SK-N-SH (cell line): ENCODE measurements around the gene P2RY6. TPM values are rescaled to one million over a fixed set of nuclear protein-coding genes. Genes with fewer than 3 reads are reported as not detected.

Experiments used
- CTCF ChIA-PET: fragments of 300-600, 350-600 bp; formaldehyde crosslinking; extraction: SDS; loops from one replicate; lab custom pipeline; 2021; lab: Yijun Ruan, JAX
- POLR2A ChIA-PET: fragments of 350-600 bp; sonication (Branson Sonifier 250); formaldehyde crosslinking; extraction: SDS; loops from one replicate; lab custom pipeline; 2020; ENCODE audit warnings: antibody characterized with exemption, inconsistent platforms; lab: Yijun Ruan, JAX
- DNase-seq: peaks from one replicate; pipeline ENCODE4 v3.0.0; 2012
- H2AFZ ChIP-seq: fragments of 200-600 bp; sonication (generic); 2 replicates; pipeline ENCODE4 v1.8.1; 2016; ENCODE audit warnings: antibody characterized with exemption, mild to moderate bottlenecking, low read depth
- H3F3A ChIP-seq: fragments of 200-600 bp; sonication (generic); replicated peaks from 2 replicates; pipeline ENCODE3; 2016; ENCODE audit warnings: antibody characterized with exemption, mild to moderate bottlenecking; ENCODE audit not compliant: insufficient read depth
- H3K27ac ChIP-seq, 2 experiments: fragments of 200-500 bp in 1 of 2; fragments of 200-600 bp in 1 of 2; sonication (Bioruptor generic) in 1 of 2; sonication (generic), shearing (Covaris generic) in 1 of 2; 2 replicates each; pipeline versions ENCODE4 v1.5.1 to v1.6.1; 2014 to 2016; ENCODE audit warnings: low read depth in 2 of 2, inconsistent platforms in 1 of 2, low read length in 1 of 2, mild to moderate bottlenecking in 1 of 2, mixed read lengths in 1 of 2
- H3K27me3 ChIP-seq: fragments of 200-600 bp; sonication (generic), shearing (Covaris generic); 2 replicates; pipeline ENCODE4 v1.6.1; 2016; ENCODE audit warnings: mixed run types; ENCODE audit not compliant: insufficient read depth
- H3K36me3 ChIP-seq, 2 experiments: fragments of 200-500 bp in 1 of 2; fragments of 200-600 bp in 1 of 2; sonication (Bioruptor generic) in 1 of 2; sonication (generic) in 1 of 2; replicated peaks in 1 of 2; 2 replicates each; pipeline versions ENCODE3 to v1.5.1; 2014 to 2016; ENCODE audit warnings: low read length in 1 of 2, mild to moderate bottlenecking in 1 of 2; ENCODE audit not compliant: insufficient read depth in 2 of 2, control insufficient read depth in 1 of 2
- H3K4me1 ChIP-seq, 2 experiments: fragments of 200-500 bp in 1 of 2; fragments of 200-600 bp in 1 of 2; sonication (Bioruptor generic) in 1 of 2; sonication (generic), shearing (Covaris generic) in 1 of 2; 2 replicates each; pipeline versions ENCODE4 v1.5.1 to v1.6.1; 2014 to 2016; ENCODE audit warnings: low read depth in 1 of 2, low read length in 1 of 2, mixed run types in 1 of 2; ENCODE audit not compliant: insufficient read depth in 2 of 2, control insufficient read depth in 1 of 2
- H3K4me2 ChIP-seq: fragments of 200-600 bp; sonication (generic), shearing (Covaris generic); 2 replicates; pipeline ENCODE4 v1.6.1; 2017; ENCODE audit warnings: mixed run types
- H3K4me3 ChIP-seq, 2 experiments: fragments of 200-500 bp in 1 of 2; fragments of 200-600 bp in 1 of 2; sonication (Bioruptor generic) in 1 of 2; sonication (generic), shearing (Covaris generic) in 1 of 2; 2 replicates each; pipeline versions ENCODE4 v1.5.1 to v1.8.1; 2014 to 2016; ENCODE audit warnings: low read depth in 2 of 2, inconsistent platforms in 1 of 2, low read length in 1 of 2, mild to moderate bottlenecking in 1 of 2, mixed read lengths in 1 of 2, moderate library complexity in 1 of 2
- H3K79me2 ChIP-seq: fragments of 200-600 bp; sonication (generic); 2 replicates; pipeline ENCODE4 v1.8.1; 2017; ENCODE audit warnings: mild to moderate bottlenecking; ENCODE audit not compliant: insufficient read depth
- H3K9ac ChIP-seq: fragments of 200-600 bp; sonication (generic); 2 replicates; pipeline ENCODE4 v1.6.1; 2017; ENCODE audit warnings: mixed run types
- H3K9me2 ChIP-seq: fragments of 200-600 bp; sonication (generic); 2 replicates; pipeline ENCODE4 v1.6.1; 2017; ENCODE audit warnings: mixed run types
- H3K9me3 ChIP-seq: fragments of 200-600 bp; sonication (generic); 2 replicates; pipeline ENCODE4 v1.6.1; 2017; ENCODE audit warnings: mixed run types, mild to moderate bottlenecking, moderate library complexity
- H4K20me1 ChIP-seq: fragments of 200-600 bp; sonication (generic); 2 replicates; pipeline ENCODE4 v1.6.1; 2017; ENCODE audit warnings: mild to moderate bottlenecking, mixed run types; ENCODE audit not compliant: insufficient read depth
- CHD2 ChIP-seq: fragments of 150-350 bp; IDR thresholded peaks from 2 replicates; pipeline ENCODE4 v1.6.1; 2018; ENCODE audit warnings: low read length; ENCODE audit not compliant: partially characterized antibody
- ELF1 ChIP-seq: IDR thresholded peaks from 2 replicates; pipeline ENCODE4 v1.4.0; 2012
- EP300 ChIP-seq, 2 experiments: IDR thresholded peaks; 2 replicates each; pipeline versions ENCODE4 v1.4.0 to v1.6.1; 2012; ENCODE audit warnings: borderline replicate concordance in 1 of 2, low read depth in 1 of 2, low read length in 1 of 2
- EZH2phosphoT487 ChIP-seq: fragments of 200-600 bp; sonication (generic); IDR thresholded peaks from 2 replicates; pipeline ENCODE4 v1.6.1; 2017; ENCODE audit warnings: low read depth, mixed run types, mild to moderate bottlenecking, antibody characterized with exemption, moderate library complexity, borderline replicate concordance
- FOXJ3 ChIP-seq: sonication (generic); formaldehyde crosslinking; IDR thresholded peaks from 2 replicates; pipeline ENCODE4 v1.5.1; 2020; ENCODE audit warnings: mild to moderate bottlenecking, missing genetic modification reagents
- IRF3 ChIP-seq: fragments of 150-350 bp; IDR thresholded peaks from 2 replicates; pipeline ENCODE4 v1.6.1; 2016; ENCODE audit warnings: mild to moderate bottlenecking, low read depth, low read length
- MEF2A ChIP-seq: IDR thresholded peaks from 2 replicates; pipeline ENCODE4 v1.4.0; 2012; ENCODE audit warnings: low read depth, borderline replicate concordance
- NFIC ChIP-seq: IDR thresholded peaks from 2 replicates; pipeline ENCODE4 v1.4.0; 2012; ENCODE audit warnings: borderline replicate concordance
- NRF1 ChIP-seq: IDR thresholded peaks from 2 replicates; pipeline ENCODE4 v1.6.1; 2012; ENCODE audit warnings: low read depth, mild to moderate bottlenecking, low read length
- PBX3 ChIP-seq: IDR thresholded peaks from 2 replicates; pipeline ENCODE4; 2012
- REST ChIP-seq: IDR thresholded peaks from 2 replicates; pipeline ENCODE4 v1.6.1; 2012; ENCODE audit warnings: mild to moderate bottlenecking, low read depth, low read length, moderate library complexity
- RFX5 ChIP-seq: IDR thresholded peaks from 2 replicates; pipeline ENCODE4 v1.6.1; 2012; ENCODE audit warnings: mild to moderate bottlenecking, improper control_type of control experiment, low read length
- SIN3A ChIP-seq: IDR thresholded peaks from 2 replicates; pipeline ENCODE4 v1.6.1; 2012; ENCODE audit warnings: low read depth, mild to moderate bottlenecking, low read length, moderate library complexity, borderline replicate concordance
- SMC3 ChIP-seq: IDR thresholded peaks from 2 replicates; pipeline ENCODE4 v1.6.1; 2012; ENCODE audit warnings: low read depth, low read length, improper control_type of control experiment
- TCF12 ChIP-seq: IDR thresholded peaks from 2 replicates; pipeline ENCODE4 v1.4.0; 2012
- TEAD4 ChIP-seq: IDR thresholded peaks from 2 replicates; pipeline ENCODE4 v1.4.0; 2012; ENCODE audit warnings: mild to moderate bottlenecking, borderline replicate concordance; ENCODE audit not compliant: insufficient read depth
- WGBS: methylation state at CpG from one replicate; pipeline ENCODE4 v1.1.6; 2017; ENCODE audit warnings: low lambda C conversion rate; 5-methylcytosine and 5-hydroxymethylcytosine counted together
- polyA plus RNA-seq, 3 experiments: library from polyadenylated mRNA; depleted of rRNA; stranded (reverse); fragments of >200 nt; gene quantifications; 2 replicates each; pipeline ENCODE4 v1.2.3, GENCODE V29; 2012
- TF ChIP-seq, protein P1 (sequence below): fragments of 150-350 bp; IDR thresholded peaks from 2 replicates; pipeline ENCODE4 v1.6.1; 2017; ENCODE audit warnings: antibody characterized with exemption, low read length, low read depth, borderline replicate concordance
- TF ChIP-seq, protein P2 (sequence below): IDR thresholded peaks from 2 replicates; pipeline ENCODE4 v1.4.0; 2012; ENCODE audit warnings: low read depth, borderline replicate concordance

Gene P2RY6
- polyA plus RNA-seq, 1 of the 3 experiments (the other 2 are of a cell fraction) = 0.15 TPM

GRCh38 chr11:73296501-73297230, 24.5 kb downstream of the P2RY6 start (continued):
- TF ChIP-seq, protein P1, sequence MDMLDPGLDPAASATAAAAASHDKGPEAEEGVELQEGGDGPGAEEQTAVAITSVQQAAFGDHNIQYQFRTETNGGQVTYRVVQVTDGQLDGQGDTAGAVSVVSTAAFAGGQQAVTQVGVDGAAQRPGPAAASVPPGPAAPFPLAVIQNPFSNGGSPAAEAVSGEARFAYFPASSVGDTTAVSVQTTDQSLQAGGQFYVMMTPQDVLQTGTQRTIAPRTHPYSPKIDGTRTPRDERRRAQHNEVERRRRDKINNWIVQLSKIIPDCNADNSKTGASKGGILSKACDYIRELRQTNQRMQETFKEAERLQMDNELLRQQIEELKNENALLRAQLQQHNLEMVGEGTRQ = no peak
- TF ChIP-seq PBX3 (no peak), NFIC (no peak), CHD2 (no peak), REST (no peak), ELF1 (no peak)
- TF ChIP-seq, all 33 proteins: peak for 0

DNA sequence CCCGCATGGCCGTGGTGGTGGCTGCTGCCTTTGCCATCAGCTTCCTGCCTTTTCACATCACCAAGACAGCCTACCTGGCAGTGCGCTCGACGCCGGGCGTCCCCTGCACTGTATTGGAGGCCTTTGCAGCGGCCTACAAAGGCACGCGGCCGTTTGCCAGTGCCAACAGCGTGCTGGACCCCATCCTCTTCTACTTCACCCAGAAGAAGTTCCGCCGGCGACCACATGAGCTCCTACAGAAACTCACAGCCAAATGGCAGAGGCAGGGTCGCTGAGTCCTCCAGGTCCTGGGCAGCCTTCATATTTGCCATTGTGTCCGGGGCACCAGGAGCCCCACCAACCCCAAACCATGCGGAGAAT, 25.1 kb downstream of the P2RY6 start:
- 90% methylated on average over 17 of the region's 18 CpGs for WGBS
- ChIA-PET POLR2A (no interaction called here), CTCF (interaction anchor here (0.8 to 14.4 kb wide), 12 partner anchors 10 to 465 kb away, joined by 3 to 159 read pairs (median 6); partner anchors contain the start of gene ARHGEF17)
- Histone ChIP-seq H2AFZ (no peak overlapping the region), H3K27me3 (no peaks in the 10 kb centered on the region), H3K9me3 (no peaks in the 10 kb centered on the region), H3K27ac (no peak overlapping the region), H3F3A (no peaks in the 10 kb centered on the region), H3K79me2 (no peaks in the 10 kb centered on the region), H3K4me1 (peaks cover 0 to 4% of the 10 kb centered on the region in 2 experiments; a peak in 1 of 4 replicates), H3K4me3 (no peak overlapping the region), H3K4me2 (no peak overlapping the region), H3K9me2 (no peaks in the 10 kb centered on the region), H4K20me1 (no peaks in the 10 kb centered on the region), H3K36me3 (no peaks in the 10 kb centered on the region), H3K9ac (no peak overlapping the region)
- DNase-seq = no peak
- no peak for TF ChIP-seq TCF12
- TF ChIP-seq, protein P2, sequence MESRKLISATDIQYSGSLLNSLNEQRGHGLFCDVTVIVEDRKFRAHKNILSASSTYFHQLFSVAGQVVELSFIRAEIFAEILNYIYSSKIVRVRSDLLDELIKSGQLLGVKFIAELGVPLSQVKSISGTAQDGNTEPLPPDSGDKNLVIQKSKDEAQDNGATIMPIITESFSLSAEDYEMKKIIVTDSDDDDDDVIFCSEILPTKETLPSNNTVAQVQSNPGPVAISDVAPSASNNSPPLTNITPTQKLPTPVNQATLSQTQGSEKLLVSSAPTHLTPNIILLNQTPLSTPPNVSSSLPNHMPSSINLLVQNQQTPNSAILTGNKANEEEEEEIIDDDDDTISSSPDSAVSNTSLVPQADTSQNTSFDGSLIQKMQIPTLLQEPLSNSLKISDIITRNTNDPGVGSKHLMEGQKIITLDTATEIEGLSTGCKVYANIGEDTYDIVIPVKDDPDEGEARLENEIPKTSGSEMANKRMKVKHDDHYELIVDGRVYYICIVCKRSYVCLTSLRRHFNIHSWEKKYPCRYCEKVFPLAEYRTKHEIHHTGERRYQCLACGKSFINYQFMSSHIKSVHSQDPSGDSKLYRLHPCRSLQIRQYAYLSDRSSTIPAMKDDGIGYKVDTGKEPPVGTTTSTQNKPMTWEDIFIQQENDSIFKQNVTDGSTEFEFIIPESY = no peak
- no peak for TF ChIP-seq SIN3A
- TF ChIP-seq EP300 (IDR thresholded peaks at IDR 0.05; ENCODE audit: borderline replicate concordance in 1 of 2, low read depth in 1 of 2, low read length in 1 of 2) = no peak
- TF ChIP-seq ELF1 = no peak
- TF ChIP-seq RFX5 = no peak
- no peak for TF ChIP-seq TEAD4
- TF ChIP-seq SMC3 = no peak
- TF ChIP-seq FOXJ3 (CRISPR knock-in tag) = no peak
- TF ChIP-seq IRF3 = no peak
- TF ChIP-seq MEF2A = no peak
- TF ChIP-seq EZH2phosphoT487 = no peak
- TF ChIP-seq NRF1 = no peak
- TF ChIP-seq NFIC = no peak
- TF ChIP-seq PBX3 = no peak
- TF ChIP-seq, protein P1 = no peak
